ENCODE data around the gene POLG2.
"Not testable (repeated sequence)": the region's sequence is repeated elsewhere in the genome, so short reads cannot be mapped to it uniquely, and the experiment has no call there.

Gene POLG2

DNA sequence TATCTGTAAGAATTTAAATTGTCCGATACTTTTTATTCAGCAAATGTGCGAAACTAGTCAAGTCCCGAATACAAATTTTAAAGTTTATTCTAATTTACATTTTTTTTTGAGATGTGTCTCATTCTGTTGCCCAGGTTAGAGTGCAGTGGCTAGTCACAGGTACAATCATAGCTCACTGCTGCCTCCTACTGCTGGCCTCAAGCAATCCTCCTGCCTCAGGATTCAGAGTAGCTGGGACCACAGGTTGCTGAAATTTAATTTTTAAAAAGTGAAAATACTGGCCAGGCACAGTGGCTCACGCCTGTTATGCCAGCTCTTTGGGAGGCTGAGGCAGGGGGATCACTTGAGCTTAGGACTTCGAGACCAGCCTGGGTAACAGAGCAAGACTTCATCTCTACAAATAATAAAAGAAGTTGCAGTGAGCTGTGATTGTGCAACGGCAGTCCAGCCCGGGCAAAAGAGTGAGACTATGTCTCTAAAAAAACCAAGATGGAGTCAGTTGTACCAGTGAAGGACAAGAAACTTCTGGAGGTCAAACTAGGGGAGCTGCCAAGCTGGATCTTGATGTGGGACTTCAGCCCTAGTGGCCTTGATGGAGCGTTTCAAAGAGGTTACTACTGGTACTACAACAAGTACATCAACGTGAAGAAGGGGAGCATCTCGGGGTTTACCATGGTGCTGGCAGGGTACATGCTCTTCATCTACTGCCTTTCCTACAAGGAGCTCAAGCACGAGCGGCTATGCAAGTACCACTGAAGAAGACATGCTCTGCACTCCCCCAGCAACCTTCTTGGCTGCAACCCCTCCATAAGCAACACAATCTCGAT, 5.6 kb downstream of the POLG2 start:
- DNase-seq (ENCODE audit: low read depth in 2 of 2, low spot score in 1 of 2) = no peak

DNA sequence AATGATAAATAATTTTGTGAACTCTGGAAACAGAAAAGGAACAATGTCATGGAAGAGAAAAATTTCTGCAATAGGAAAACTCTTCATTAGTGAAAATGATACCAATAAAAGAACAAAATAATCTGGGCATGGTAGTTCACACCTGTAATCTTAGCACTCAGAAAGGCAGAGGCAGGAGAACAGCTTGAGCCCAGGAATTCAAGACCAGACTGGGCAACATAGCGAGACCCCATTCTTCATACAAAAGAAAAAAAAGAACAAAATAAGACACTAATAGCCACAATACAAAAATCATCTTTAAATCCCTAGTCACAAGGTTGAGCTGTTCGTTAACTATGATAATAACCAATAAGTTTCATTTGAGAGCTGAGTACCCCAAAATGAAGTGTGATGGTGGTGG, 8.6 kb downstream of the POLG2 start:
- DNase-seq (ENCODE audit: low read depth in 2 of 2, low spot score in 1 of 2) = no peak

DNA sequence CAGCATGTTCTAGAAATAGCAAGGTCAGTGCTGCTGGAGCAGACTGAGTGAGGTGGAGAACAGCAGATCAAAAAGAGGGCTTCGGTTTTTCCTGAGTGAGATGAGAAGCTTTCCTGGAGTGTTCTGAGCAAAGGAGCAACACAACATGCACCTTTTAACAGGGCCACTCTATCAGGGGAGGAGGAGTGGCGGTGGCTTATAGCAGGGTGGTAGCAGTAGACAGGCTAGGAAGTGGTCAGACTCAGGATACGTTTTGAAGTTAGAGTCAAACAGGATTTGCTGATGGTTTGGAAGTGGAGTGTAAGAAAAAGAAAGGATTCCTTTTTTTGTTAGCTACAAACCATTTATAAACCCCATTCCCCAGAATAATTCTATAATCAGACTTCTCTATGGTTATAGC, 12.5 kb downstream of the POLG2 start:
- DNase-seq (ENCODE audit: low read depth in 2 of 2, low spot score in 1 of 2) = no peak

DNA sequence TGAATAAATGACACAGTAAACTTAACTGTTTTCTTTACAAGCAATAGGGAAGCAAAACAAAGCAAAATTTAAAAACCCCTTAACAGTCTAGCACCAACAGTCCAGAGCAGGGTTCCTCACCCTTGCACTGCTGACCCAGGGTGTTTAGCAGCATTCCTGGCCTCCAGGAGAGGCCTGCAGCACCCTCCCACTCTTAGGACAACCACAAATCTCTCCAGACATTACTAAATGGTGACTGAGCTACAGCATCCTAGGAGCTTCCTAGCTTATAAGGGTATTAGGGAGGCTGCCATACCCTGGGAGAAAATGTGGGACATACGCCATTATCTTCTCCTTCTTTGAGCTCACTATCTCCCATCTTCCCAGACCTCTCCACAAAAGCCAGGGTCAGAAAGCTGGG, 15.9 kb downstream of the POLG2 start:
- no peak for DNase-seq (ENCODE audit: low read depth in 2 of 2, low spot score in 1 of 2)

DNA sequence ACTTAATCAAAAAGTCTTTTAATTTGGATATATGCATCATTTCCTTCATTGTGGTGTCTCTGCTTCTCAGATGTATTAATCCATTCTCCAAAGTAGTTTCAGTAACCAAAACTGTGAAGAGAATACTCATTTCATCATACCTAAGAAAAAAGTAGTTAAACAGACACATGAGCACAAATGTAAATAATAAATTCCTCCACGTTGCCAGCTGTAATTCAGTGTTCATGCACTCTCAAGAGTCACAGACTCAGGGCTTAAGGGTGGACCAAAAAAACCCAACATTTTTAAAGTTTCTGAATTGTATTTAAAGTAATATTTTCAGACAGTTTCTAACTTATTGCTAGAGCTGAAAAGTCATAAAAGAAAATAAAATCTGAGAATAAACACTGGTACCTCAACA, 19.0 kb downstream of the POLG2 start:
- no peak for DNase-seq (ENCODE audit: low read depth in 2 of 2, low spot score in 1 of 2)

DNA sequence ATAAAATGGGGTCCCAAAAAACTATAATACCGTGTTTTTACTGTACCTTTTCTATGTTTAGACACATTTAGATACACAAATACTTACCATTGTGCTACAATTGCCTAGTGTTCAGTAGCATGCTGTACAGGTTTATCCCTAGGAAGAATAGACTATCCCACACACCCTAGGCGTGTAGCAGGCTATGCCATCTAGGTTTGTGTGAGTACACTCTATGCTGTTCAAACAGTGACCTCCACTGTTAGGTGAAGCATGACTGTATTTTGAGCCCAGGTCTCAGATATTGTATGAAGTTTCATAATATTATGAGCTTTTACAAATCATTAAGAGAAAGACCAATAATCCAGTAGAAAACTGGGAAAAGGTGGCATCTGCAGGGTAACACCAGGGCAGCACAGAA, 24.3 kb downstream of the POLG2 start:
- DNase-seq (ENCODE audit: low read depth in 2 of 2, low spot score in 1 of 2) = no peak

DNA sequence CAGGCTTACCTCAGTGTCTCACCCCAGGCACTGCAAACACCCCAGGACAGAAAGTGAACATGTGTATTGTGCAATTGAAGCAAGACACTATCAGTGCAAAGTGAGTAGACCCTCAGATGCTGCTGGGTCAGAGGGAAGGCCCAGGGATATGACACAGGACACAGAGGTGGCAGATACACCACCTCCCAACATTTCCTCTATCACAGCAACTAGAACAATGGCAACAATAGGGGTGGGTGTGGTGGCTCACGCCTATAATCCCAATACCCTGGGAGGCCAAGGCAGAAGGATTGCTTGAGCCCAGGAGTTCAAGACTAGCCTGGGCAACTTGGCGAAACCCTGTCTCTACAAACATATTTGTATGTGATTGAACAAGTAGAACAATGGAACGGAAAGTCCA, 25.4 kb downstream of the POLG2 start:
- DNase-seq (ENCODE audit: low read depth in 2 of 2, low spot score in 1 of 2) = no peak

DNA sequence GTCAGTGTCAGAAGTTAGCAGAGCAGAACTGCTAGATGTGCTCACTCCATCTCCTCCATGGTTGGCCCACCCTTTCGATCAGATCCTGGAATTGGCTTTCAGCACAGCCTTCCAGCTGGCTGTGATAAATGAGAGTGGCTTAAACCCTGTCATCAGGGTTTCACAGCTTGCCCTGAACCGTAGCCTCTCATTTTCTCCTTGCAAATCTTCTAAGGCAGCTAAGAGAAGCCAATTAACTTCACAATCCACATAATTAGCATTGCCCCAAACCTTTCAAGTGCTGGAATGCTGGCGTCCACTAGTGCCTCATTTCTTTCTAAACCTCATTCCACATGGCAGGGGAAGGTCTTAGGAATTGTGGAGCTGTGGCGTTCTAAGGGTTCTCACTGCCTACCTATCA, 26.2 kb downstream of the POLG2 start:
- DNase-seq (ENCODE audit: low read depth in 2 of 2, low spot score in 1 of 2) = no peak

DNA sequence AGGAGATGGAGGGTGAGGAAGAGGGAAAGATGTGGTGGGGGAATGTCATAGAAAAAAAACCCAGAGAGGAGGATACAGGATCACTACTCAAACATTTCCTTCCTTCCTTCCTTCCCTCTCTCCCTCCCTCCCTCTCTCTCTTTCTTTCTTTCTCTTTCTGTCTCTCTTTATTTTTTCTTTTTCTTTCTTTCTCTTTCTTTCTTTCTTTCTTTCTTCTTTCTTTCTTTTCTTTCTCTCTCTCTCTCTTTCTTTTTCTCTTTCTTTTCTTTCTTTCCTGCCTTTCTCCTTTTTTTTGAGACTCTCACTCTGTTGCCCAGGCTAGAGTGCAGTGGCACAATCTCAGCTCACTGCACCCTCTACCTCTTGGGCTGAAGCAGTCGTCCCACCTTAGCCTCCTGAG, 30.0 kb downstream of the POLG2 start:
- not testable (repeated sequence) for DNase-seq (ENCODE audit: low read depth in 2 of 2, low spot score in 1 of 2)

DNA sequence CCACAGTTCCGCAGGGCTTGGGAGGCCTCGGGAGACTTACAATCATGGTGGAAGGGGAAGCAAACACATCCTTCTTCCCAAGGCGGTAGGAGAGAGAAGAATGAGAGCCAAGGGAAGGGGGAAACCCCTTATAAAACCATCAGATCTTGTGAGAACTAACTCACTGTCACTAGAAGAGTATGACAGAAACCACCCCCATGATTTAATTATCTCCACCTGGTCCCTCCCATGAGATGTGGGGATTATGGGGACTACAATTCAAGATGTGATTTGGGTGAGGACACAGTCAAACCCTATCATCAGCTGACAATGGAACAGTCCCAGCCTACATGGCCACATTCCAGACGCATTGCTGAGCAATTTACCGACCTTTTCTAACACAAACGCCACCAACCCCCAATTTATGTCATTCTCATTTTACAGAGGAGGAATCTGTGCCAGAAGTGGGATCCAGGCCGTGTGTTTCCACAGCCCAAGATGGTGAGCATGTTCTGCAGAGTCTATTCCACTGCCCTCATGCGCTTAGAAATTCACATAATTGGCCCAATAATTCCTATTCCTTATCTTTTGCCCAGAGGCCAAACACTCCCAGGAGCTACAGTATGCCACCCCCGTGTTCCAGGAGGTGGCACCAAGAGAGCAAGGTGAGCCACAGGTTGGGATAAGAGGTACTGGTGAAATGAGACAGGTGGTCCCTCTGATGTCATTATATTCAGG, 30.7 kb downstream of the POLG2 start:
- no peak for DNase-seq (ENCODE audit: low read depth in 2 of 2, low spot score in 1 of 2)

DNA sequence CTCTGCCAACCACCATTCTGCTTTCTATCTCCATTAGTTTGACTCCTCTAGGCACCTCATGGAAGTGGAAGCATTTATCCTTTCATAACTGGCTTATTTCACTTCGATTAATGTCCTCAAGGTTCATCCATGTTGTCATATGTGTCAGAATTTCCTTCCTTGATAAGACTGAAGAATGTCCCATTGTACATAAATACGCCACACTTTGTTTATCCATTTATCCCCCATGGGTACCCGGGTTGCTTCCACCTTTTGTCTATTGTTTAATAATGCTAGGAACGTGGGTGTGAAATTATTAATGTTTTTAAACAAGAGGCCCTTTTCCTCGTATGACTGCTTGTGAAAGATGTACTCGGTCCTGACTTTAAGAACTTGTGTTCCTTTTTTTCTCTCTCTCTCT, 35.1 kb downstream of the POLG2 start:
- DNase-seq (ENCODE audit: low read depth in 2 of 2, low spot score in 1 of 2) = no peak

DNA sequence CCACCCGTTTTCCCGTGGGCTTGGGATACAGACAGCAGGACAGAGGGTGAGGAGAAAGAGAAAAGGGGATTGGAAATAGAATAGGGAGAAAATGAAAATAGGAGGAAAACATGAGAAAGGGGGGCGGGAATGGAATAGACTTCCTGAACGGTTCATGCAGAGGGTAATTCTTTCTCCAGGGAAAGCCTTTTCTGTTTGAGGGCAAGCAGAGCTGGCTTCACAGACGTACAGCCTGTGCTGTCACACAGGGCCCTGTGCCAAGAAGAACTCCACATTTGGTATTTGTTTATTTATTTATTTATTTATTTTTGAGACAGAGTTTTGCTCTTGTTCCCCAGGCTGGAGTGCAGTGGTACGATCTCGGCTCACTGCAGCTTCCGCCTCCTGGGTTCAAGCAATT, 35.9 kb downstream of the POLG2 start:
- DNase-seq (ENCODE audit: low read depth in 2 of 2, low spot score in 1 of 2) = no peak

DNA sequence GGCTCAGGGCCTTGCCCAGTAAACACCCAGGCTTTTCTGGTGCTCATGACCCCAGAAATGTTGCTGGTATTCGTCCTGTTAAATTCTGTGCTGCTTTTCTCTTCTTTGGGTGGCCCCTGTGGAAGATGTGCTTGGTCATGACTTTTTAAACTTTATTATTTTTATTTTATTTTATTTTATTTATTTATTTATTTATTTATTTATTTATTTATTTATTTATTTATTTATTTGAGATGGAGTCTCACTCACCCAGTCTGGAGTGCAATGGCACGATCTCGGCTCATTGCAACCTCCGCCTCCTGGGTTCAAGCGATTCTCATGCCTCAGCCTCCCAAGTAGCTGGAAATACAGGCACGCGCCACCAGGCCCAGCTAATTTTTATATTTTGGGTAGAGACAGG, 37.0 kb downstream of the POLG2 start:
- DNase-seq (ENCODE audit: low read depth in 2 of 2, low spot score in 1 of 2) = not testable (repeated sequence)

DNA sequence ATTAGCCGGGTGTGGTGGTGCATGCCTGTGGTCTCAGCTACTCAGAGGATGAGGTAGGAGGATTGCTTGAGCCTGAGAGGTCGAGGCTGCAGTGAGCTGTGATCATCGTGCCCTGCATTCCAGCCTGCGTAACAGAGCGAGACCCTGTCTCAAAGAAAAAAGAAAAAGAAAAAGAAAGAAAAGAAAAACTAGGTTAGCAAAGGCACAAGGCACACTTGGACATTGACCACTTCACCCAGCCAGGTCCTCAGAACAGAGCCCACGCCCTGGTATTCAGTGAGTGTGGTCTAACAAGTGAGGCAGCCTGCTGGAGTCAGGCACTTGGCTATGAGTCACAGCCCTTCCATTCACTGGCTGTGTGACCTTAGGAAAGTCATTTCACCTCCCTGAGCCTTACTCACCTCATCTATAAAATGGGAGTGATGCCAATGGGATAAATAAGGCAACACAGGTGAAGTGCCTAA, 37.5 kb downstream of the POLG2 start:
- DNase-seq (ENCODE audit: low read depth in 2 of 2, low spot score in 1 of 2) = no peak

DNA sequence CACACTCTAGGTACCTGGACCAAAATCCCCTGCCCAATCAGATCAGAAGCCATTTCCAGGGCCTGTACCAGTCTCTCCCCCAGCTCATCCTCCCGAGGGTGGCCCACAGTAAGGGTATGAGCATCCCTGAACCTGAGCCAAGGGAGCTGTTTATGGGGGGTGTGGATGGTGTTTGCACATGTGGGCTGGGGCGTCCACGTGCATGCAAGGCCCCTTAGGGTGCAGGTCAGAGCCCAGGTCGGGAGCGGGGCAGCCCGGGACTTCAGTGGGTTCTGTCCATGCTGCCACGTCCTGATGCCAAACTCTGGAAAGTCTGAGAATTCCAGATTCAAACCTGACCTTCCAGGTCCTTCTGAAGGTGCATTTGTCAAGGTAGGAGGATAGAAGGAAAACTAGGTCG, 38.1 kb downstream of the POLG2 start:
- DNase-seq (ENCODE audit: low read depth in 2 of 2, low spot score in 1 of 2) = no peak

DNA sequence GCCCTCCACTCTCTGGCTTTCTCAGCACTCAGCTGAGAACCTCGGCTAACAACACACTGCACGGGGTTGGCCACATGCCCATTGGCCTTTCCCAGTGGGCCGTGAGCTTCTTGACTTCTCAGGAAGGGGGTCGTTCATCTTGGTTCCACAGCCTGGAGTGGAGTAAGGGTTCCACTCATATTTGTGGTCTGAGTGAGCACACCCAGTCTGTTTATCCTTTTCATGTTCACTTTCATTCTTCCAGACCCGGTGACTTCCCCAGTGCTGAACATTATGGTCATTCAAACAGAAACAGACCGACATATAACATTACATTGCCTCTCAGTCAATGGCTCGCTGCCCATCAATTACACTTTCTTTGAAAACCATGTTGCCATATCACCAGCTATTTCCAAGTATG, 39.7 kb downstream of the POLG2 start:
- DNase-seq (ENCODE audit: low read depth in 2 of 2, low spot score in 1 of 2) = no peak

DNA sequence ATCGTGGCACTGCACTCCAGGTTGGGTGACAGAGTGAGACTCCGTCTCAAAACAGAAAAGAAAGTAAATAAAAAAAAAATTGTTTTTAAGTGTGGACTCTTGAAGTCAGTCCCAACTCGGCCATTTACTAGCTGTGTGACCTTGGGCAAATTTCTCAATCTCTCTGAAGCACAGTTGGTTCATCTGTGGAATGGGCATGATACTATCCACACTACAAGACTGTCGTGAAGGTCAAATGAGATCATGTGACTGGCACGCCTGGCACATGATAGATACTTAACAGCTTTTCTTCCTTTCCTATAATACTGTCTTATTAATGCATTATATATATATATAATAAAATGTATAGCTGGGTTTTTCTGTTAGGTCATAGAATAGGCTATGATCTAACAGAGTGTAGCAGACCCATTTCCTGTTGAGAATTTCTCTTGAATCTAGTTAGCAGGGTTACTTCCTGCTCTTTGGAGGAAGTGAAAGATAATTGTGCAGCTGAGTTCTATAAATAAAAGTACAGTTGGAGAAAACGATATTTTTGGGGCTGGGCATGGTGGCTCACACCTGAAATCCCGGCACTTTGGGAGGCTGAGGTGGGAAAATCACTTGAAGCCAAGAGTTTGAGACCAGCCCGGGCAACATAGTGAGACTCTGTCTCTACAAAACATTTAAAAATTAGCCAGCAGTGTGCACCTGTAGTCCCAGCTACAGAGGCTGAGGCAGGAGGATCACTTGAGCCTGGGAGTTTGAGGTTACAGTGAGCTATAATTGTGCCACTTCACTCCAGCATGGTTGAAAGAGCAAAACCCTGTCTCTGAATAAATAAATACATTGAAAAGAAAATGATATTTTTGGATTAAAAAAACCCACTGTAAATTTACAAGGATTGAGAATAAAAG, 40.6 kb downstream of the POLG2 start:
- DNase-seq (ENCODE audit: low read depth in 2 of 2, low spot score in 1 of 2) = no peak

DNA sequence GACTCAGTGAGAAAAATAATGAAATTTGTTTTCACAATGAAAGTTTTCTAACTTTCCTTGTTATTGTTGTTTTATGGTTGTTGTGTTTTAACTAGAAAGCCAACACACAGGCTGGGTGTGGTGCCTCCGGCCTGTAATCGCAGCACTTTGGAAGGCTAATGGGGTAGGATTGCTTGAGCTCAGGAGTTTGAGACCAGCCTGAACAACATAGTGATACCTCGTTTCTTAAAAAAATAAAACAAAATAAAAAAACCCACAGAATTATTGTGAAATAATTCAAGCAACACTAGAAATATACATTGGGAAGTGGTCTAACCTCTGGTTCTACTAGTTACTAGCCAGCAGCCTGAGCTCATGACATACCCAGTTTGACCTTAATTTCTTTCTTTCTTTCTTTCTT, 47.3 kb downstream of the POLG2 start:
- no peak for DNase-seq (ENCODE audit: low read depth in 2 of 2, low spot score in 1 of 2)

DNA sequence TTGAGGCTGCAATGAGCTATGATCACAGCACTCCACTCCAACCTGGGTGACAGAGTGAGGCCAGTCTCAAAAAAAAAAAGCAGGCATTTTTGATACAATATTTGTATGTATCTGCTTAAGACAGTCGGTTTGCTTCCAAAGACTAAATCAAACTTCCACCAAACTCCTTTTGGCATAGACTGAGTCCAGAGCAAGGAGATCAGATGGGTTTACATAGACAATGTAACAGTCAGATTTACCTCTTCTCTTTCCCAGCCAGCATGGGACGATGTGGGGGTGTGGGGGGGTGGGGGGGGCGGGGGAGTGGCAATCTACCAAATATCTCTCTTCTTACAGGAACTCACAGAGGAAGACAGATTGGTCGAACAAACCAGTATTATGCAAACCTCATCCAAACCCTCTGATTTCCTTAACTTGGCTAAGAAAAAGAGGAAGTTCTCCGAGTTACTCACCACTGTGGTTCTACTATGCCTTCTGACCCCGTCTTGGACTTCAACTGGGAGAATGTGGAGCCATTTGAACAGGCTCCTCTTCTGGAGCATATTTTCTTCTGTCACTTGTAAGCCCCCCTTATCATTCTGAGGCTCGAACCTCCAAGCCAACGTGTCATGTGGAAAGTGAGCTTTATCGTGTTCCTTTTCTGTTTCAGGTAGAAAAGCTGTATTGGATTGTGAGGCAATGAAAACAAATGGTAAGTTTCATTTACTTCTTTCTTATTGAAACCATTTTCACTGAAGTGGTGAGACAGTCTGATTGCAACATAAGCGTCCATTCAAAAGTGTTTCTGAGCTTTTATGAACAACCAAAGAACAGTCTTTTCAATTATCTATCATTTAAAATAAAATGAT, 48.0 kb downstream of the POLG2 start, which contains the start of gene MILR1:
Gene MILR1, plus strand, starts transcription at position 451 of the 848 bp plus-strand sequence. Its CDS starts 54 bp downstream, at position 505.
- no peak for DNase-seq (ENCODE audit: low read depth in 2 of 2, low spot score in 1 of 2)

DNA sequence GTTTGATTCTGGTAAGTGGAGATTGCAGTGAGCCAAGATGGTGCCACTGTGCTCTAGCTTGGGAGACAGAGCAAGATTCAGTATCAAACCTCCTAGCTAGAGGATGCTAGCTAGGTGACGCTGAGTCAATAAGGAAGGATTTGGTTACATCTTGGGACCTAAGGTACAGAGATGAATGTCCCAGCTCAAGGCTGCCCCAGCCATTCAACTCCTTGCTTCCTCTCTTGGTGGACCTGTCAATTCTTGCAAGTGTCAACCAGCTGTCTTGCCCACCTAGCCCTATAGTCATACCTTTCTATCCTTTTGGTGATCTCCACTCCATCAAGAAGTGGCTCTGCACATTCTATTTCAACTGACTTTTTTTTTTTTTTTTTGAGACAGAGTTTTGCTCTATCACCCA, 49.3 kb downstream of the POLG2 start:
- no peak for DNase-seq (ENCODE audit: low read depth in 2 of 2, low spot score in 1 of 2)
